HG03460 (cell line): ENCODE data around the gene FXR2.
A peak's percentile ranks its signal among the peaks of the same experiment; 100 is the strongest.

Source experiments
- ATAC-seq: cut with Tn5 transposase; IDR thresholded peaks from one replicate; pipeline ENCODE4 v1.9.1; 2021; ENCODE audit not compliant: unreplicated experiment

The FXR2 gene

DNA sequence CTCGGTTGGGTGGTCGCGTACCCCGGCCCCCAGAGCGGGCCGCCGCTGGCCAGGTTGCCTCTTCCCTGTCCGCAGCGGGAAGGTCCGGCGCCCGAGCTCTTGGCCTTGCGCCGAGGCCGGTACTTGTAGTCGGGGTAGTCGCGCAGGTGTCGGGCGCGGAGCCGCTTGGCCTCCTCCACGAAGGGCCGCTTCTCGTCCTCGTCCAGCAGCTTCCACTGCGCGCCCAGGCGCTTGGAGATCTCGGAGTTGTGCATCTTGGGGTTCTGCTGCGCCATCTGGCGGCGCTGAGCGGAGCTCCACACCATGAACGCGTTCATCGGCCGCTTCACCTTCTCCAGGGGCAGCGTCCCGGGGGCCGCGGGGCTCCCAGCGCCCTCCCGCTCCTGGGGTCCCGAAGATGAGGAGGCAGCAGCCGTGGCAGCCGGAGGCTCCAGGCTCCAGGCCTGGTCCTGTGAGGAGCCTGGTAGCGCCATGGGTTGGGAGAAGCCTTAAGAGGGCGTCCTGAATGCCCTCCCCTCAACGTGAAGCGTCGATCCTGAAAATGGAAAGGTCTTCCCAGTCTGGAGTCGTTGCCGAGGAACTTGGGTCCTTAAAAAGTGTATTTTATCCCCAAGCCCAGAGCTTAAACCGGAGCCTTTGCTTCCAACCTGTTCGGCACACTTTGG lies 25.4 kb downstream of the FXR2 start:
- no peak for ATAC-seq

GRCh38 chr17:7588553-7589203 lies 26.0 kb downstream of the FXR2 start:
- no peak for ATAC-seq

GRCh38 chr17:7587420-7588151 lies 27.1 kb downstream of the FXR2 start:
- no peak for ATAC-seq

- ATAC-seq, result no peak
These were observed 27.9 kb downstream of the FXR2 start for GRCh38 chr17:7586673-7587419.

GRCh38 chr17:7583253-7584109 lies 31.2 kb downstream of the FXR2 start, which contains the start of gene MPDU1:
Gene MPDU1, plus strand, starts transcription at chr17:7583852. Its CDS starts 11 bp downstream, at chr17:7583863.
- peak; percentile 55 for ATAC-seq

GRCh38 chr17:7582396-7583252 lies 32.1 kb downstream of the FXR2 start:
- ATAC-seq, result no peak

- ATAC-seq, result no peak
These were observed 33.8 kb downstream of the FXR2 start for GRCh38 chr17:7580604-7581575.

GRCh38 chr17:7579834-7580603 lies 34.7 kb downstream of the FXR2 start:
- no peak for ATAC-seq

- no peak for ATAC-seq
These were observed 35.5 kb downstream of the FXR2 start, which contains the start of gene CD68 for GRCh38 chr17:7579001-7579833. Gene CD68, plus strand, starts transcription at chr17:7579638. Its CDS starts 40 bp downstream, at chr17:7579678.

DNA sequence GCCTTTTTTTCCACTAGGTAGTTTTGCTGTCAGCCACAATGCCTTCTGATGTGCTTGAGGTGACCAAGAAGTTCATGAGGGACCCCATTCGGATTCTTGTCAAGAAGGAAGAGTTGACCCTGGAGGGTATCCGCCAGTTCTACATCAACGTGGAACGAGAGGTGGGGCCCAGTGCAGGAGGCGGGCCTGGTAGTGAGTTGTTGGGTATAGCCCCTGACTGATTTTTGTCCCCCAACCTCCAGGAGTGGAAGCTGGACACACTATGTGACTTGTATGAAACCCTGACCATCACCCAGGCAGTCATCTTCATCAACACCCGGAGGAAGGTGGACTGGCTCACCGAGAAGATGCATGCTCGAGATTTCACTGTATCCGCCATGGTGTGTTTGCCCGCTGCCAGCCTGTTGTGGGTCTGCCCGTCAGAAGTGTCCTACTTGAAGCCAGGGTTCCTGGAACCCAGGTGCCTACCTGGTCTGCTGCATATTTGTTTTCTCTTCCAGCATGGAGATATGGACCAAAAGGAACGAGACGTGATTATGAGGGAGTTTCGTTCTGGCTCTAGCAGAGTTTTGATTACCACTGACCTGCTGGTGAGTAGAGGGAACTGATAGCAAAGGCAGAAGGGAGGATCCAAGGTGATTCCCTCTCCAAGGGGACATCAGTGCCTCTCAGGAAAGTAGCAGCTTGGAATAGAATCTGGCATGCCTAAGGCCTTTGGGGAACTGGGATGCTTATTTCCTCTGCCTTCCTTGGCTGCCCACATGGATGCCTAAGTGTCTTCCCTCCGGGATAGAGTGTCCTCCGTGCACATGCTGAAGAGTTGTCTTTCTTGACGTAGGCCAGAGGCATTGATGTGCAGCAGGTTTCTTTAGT lies 37.1 kb downstream of the FXR2 start:
- no peak for ATAC-seq

DNA sequence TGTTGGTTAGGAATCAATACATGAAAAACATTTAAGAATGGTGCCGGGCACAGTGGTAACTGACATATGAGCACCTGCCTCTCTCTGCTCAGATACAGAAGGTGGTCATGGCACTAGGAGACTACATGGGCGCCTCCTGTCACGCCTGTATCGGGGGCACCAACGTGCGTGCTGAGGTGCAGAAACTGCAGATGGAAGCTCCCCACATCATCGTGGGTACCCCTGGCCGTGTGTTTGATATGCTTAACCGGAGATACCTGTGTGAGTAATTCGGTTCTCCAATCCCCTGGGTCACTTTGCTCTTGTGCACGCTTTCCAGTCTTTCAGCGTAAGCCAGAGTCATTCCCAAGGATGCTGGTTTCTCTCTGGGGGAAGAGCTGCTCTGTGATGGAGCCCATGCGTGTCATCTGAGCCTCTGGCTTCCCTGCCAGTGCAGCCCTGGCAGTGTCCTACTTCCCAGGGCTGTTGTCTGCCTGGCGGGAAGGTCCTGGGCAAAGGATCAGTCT lies 38.2 kb downstream of the FXR2 start:
- no peak for ATAC-seq

- no peak for ATAC-seq
These were observed 38.7 kb downstream of the FXR2 start for GRCh38 chr17:7575959-7576358.

DNA sequence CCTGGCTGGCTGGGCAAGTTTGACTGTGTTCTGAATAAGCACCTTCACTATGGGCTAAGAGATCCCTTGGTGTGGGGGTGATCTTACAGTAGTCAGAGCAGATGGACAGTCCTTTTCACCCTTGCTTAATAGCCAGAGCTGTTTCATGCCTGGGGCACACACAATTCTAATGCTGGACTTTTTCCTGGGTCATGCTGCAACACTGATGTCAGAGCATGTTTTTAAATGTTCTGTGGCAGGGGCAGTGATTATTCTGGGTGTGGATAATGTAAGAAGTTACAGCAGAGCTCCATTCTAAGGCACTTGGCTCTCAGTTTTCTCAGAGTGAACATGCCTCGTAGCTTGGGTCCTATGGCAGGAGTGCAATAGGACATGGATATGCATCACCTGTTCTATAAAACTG lies 39.2 kb downstream of the FXR2 start:
- ATAC-seq, result no peak

DNA sequence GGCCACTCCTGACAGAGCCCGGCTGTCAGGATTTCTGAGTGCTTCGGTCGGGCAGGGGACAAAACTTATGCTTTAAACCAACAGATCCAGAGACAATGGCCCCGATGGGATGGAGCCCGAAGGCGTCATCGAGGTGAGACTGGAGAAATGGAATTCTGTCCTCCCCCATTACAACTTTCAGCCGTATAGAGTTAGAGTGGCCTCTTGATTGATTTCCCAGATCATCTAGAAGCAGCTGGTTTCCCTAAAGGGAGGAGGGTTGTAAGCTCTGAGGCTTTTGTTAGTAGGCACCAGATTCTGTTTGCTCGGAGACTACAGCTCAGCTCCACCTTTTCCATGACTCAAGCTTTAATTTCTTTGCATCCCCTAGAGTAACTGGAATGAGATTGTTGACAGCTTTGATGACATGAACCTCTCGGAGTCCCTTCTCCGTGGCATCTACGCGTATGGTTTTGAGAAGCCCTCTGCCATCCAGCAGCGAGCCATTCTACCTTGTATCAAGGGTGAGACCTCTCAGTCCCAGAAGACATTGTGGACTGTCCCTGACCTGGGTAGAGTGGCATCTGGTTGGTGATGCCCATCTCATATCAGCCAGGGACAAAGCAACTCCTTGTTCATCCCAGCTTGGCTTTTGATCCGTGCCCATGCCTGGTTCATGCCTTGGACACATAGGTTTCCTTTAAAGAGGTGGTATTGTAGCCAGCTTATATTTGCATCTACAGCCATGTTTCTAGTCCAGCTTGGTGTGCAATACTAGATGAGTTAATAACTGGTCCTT lies 40.3 kb downstream of the FXR2 start:
- ATAC-seq, result no peak
